Ammon's horn (tissue), 1 donor: ENCODE data around the gene ZNF24.
A peak's percentile ranks its signal among the peaks of the same experiment; 100 is the strongest.

Source experiments
- DNase-seq: peaks from one replicate; pipeline ENCODE4 v3.0.0-alpha.2; 2016; ENCODE audit warnings: low spot score

ZNF24 gene

GRCh38 chr18:35352778-35353177, 8.6 kb upstream of the ZNF24 start:
- DNase-seq = no peak

GRCh38 chr18:35352283-35352682, 8.1 kb upstream of the ZNF24 start:
- no peak for DNase-seq

DNA sequence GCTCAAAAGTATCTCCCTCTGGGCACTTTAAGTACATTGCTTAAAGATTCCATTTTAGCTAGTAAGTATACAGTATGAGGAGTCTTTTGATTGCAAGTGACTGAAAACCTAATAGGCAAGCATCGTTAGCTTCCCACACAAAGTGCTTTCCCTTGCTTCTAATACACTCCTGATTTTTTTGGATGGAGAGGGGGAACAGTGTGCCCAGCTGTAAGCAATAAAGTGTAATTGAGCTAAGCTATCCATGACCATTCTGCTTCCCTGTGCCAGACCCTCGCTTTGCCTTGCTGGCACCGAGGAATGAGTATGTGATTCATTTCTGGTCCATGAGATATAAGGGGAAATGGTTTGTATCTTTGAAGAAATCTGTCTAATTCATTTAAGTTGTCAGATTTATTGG, 3.8 kb upstream of the ZNF24 start:
- DNase-seq = no peak

DNA sequence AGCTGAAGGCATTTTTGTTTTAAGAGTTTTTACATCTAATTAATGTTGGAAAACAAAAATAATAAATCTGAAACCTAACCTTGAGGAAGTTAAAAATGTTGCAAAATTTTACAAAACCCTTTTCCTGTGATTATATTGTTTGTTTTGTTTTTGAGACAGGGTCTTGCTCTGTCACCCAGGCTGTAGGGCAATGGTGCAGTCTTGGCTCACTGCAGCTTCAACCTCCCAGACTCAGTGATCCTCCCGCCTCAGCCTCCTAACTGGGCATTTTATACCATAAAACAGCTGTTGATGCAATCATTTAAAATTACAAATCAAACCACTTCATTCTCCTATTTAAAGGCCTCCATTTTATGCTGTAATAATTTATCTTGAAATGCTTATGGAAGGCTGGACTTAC, 1.7 kb upstream of the ZNF24 start:
- DNase-seq = no peak

GRCh38 chr18:35345460-35345921, 1.3 kb upstream of the ZNF24 start:
- DNase-seq = peak; percentile 75

DNA sequence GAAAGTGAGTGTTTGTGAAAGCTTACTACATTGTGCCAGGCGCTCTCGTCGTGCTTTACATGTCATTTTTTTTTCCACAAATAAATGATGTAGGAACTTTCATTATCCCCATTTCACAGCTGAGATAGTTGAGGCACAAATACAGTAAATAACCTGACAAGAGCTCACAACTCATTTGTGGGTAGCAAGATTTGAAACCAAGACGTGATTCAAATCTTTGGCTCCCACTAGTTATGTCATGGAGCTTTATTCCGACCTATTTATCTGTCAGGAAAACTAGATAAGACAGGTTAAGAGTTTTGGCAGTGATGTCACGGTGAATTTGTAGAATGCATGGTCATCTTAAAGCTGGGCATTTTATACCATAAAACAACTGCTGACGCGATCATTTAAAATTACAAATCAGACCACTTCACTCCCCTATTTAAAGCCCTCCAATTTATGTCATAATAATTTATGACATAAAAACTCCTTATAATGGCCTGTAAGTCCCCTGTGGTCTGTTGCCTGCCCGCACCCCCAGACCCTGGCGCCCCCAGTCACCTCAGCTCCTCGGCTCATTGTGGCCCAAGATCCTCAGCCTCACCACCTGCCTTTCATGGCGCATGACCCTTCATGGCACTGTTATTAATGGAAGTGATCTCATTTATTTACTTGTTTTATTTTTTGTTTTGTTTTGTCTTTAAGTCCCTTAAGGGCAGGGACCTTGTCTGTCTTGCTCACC, 678 bp upstream of the ZNF24 start:
- no peak for DNase-seq

DNA sequence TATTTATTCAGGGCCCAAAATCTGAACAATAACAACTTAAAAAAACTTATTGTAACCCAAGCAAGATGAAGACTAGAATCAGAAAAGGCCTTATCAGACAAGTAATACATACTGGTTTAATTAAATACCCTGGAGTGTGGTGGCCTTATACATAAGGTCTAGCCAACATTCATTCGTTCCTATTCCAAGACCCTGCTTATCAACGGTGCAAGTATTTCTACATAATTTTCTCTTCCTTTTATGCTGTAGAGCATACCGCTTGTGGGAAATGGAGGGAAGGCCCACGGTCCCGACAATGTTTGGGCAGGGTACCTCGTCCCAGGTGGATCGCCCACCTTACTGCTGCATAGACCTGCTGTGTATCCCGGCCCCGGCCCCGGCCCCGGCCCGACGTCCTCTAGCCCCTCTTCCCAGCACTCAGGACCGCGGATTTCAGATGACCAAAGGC, 708 bp downstream of the ZNF24 start:
- DNase-seq = no peak

DNA sequence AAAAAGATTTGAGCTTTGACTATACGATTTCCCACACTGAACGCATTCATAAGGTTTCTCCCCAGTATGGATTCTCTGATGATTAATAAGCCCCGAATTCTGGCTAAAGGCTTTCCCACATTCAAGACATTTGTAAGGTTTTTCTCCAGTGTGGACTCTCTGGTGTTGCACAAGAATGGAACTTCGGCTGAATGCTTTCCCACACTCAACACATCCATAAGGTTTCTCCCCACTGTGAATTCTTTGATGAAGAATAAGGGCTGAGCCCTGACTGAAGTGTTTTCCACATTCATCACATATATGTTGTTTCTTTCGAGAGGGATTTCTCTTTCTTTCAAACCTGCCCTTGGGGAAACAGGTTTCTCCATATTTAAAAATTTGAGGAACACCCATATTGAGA, 6.9 kb downstream of the ZNF24 start:
- no peak for DNase-seq

GRCh38 chr18:35335866-35336265, 8.4 kb downstream of the ZNF24 start:
- DNase-seq = no peak

DNA sequence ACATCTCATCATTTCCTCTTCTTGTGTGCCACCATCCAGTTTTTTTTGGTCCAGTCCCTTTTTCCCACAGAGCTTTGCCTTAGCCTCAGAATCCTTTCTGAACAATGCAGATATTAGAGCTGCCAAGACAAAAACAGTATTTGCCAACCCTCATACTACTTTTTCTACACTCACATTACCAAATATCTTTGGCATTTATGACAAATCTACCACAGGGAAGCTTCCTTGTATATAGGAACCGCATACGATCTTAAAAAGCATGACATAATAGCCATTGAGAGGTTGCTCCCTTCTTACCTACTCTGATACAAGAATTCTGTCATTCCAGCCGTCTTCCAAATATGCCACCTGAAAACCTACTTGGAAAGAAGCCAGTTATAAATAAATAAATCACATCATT, 9.4 kb downstream of the ZNF24 start:
- DNase-seq = no peak

- DNase-seq = no peak
Measured at GRCh38 chr18:35334212-35334611, 10.0 kb downstream of the ZNF24 start.

GRCh38 chr18:35331367-35332087, 12.7 kb downstream of the ZNF24 start:
- DNase-seq = no peak

- no peak for DNase-seq
Measured at GRCh38 chr18:35328868-35329267, 15.4 kb downstream of the ZNF24 start.

GRCh38 chr18:35326695-35327387, 17.4 kb downstream of the ZNF24 start:
- no peak for DNase-seq

DNA sequence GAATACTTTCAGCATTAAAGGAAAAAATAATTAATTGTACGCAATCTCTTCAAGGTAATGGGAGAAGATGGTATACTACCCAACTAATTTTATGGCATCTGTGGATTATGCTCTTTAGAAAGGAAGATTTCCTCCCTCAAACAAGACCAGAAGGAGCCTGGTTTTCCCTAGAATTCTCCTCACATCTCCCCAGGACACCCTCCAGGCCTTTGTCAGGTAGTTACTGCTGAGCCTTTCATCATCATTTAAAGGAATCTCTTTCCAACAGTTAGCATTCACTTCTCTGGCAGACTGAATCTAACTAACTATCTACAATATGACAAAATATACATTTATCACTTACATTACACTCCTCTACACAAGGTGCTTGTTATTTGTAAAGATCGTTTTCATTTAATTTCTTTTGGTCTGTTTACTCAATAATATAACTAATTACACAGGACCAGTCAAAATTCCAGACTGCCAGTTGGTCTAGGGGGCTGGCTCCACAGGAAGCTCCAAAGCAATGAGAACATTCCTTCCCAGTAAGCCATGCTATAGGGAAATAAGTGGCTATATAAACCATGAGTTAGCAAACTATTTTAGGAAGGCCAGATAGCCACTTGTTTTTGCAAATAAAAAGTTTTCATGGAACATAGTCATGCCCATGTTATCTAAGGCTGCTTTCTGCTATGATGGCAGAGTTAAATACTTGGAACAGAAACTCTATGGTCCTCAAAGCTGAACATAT, 19.1 kb downstream of the ZNF24 start:
- no peak for DNase-seq

DNA sequence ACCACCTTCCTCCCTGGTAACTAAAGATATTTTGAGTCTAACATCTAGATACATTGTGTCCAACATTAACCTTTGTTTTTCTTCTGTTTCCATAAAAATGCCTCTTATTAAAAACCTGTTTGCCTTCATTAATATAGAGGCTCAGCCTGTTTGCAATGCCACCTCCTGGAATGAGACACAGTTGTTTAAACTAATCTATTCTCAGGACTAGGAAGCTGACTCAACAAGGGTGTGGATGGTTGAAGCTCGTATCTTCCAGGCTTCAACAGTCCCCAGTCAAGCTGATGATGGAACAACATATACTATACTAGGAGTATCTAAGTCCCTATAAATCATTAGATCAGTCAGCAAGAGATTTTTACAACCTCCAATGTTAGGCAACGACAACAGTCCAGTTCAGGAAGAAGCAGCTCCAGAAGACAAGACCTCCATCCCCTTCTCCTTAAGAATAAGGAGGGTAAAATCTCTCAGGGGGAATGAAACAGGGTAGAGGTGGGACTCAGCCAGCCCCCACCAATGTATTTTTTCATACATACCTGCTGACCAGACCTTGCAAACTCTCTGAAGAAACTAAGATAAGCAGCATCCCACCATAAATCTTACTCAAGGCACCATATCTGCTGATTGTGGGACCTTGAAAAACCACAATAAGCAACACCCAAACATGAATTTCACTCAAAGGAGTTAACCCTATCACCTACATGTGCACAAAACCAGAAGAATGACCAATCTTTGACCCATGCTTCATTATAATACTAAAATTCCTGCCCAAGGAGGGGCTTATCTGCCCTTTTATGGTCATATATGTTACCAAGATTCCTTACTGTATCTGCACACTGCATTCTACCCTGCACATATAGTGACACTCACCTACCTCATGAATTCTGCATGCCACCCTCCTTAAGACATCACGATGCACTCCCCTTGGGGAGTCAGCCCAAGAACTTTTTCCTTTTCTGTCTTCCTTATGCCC, 21.4 kb downstream of the ZNF24 start:
- no peak for DNase-seq

DNA sequence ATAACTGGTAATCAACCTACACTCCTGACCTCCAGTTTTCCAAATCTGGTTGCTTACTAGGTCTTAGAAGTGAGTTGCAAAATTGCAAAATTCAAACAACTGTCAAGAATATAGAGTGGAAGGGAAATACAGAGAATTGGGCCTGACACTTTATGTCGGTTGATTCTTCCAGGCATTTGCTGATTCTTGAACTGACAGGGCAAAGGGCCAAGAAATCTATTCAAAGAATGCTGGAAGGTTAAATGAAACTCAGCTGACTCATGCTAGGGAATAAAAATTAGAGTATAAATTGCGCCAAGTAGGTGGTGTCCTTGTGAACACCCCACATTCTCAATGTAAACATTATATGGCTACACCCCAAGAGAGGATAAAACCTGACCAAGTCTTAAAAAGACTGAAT, 32.7 kb downstream of the ZNF24 start:
- no peak for DNase-seq

DNA sequence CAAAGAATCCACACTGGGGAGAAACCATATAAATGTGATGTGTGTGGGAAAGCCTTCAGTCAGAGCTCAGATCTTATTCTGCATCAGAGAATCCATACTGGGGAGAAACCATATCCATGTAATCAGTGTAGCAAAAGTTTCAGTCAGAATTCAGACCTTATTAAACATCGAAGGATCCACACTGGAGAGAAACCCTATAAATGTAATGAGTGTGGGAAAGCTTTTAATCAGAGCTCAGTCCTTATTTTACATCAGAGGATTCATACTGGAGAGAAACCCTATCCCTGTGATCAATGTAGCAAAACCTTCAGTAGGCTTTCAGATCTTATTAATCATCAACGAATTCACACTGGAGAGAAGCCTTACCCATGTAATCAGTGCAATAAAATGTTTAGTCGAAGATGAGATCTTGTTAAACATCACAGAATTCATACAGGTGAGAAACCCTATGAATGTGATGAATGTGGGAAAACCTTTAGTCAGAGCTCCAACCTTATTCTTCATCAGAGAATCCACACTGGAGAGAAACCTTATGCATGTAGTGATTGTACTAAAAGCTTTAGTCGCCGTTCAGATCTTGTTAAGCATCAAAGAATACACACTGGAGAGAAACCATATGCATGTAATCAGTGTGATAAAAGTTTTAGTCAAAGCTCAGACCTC, 37.5 kb downstream of the ZNF24 start:
- DNase-seq = no peak

GRCh38 chr18:35303610-35304009, 40.6 kb downstream of the ZNF24 start:
- no peak for DNase-seq

DNA sequence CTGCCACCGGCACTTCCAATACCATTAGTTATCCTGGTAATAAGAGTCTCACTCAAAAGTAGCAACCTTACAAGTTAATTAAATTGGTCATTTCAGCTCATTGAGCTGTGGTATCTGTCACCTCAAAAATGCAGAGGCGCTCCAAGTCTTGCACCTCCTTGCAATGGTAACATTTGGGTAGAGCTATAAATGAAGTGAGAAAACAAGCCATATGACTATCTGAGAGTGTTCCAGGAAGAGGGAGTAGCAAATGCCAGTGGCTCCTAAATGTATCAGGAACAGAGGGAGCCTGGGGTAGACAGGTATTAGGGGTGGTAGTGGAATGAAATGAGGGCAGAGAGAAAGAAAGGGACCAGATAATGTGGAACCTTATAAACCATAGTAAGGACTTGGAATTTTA, 48.2 kb downstream of the ZNF24 start:
- no peak for DNase-seq

- no peak for DNase-seq
Measured at GRCh38 chr18:35291166-35291565, 53.1 kb downstream of the ZNF24 start.
